DMS153 (cell line): ENCODE results near the gene RASA3.
"Not testable (repeated sequence)": the region's sequence is repeated elsewhere in the genome, so short reads cannot be mapped to it uniquely, and the experiment has no call there.

Source experiments
- DNase-seq: peaks from one replicate; lab custom pipeline; 2025; lab: John Stamatoyannopoulos, UW

RASA3 gene

DNA sequence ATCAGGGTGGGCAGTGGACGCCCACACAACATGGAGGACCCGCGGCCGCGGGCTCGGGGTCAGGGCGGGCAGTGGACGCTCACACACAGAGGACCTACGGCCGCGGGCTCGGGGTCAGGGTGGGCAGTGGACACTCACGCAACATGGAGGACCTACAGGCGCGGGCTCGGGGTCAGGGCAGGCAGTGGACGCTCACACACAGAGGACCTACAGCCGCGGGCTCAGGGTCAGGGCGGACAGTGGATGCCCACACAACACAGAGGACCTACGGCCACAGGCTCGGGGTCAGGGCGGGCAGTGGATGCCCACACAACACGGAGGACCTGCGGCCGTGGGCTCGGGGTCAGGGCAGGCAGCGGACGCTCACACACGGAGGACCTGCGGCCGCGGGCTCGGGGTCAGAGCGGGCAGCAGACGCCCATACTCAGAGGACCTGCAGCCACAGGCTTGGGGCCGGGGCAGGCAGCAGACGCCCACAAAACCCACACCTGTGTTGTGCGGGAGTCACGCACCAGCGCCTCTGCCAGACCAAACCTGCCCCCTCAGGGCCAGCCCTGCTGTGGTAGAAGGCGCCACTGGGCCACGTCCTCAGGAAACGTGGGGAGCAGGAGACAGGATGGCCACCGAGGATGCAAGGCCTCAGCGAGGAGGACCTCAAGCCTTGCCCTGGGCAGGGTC is 131.0 kb downstream of the RASA3 start:
- no peak for DNase-seq

DNA sequence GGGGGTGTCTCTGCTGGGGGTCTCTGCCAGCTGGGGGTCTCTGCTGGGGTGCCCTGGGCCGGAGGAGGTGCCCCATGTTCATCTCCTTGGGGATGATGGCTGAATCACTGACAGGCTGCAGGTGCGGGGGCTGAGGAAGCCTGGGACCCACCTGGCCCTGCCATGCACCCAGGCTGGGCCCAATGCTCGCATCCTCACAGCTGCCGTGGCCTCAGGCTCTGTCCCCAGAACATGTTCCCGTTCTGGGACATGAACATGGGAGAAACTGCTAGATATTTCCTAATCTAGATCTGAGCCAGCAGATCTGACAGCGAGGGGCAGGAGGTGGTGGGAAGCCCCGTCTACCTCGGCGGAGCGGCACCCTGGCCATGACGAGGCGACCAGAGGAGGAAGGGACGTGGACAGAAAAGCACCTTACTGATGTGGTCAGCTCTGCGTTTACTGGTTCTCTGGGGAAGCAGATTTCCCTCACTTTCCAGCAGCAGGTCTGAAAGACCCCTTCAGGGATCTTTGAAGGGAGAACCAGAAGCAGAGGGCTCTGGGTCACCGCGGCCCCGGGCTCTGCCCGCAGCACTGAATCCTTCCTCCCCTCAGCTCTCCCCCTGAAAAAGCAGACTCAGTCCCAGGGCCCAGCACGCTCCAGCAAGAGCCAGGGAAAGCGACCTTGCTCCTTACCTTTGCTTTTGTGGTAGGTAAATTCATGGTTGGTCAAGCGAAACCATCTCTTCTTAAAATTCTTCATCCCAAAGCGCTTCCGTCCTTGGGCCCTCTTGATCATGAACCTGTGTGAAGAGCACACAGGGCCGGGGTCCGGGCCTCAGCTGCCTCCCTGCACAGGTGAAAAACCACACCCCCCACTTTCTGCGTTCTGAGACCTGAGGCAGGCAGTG is 132.0 kb downstream of the RASA3 start:
- no peak for DNase-seq

DNA sequence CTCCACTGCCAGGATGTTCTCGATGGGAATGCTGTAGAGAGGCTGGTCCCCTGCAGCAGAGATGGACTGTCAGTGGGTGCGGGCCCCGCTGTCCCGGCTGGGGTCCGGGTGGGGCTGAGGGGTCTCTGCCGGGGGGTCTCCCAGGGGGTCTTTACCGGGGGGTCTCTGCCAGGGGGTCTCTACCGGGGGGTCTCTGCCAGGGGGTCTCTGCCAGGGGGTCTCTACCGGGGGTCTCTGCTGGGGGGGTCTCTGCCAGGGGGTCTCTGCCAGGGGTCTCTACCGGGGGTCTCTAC is 132.9 kb downstream of the RASA3 start:
- no peak for DNase-seq

DNA sequence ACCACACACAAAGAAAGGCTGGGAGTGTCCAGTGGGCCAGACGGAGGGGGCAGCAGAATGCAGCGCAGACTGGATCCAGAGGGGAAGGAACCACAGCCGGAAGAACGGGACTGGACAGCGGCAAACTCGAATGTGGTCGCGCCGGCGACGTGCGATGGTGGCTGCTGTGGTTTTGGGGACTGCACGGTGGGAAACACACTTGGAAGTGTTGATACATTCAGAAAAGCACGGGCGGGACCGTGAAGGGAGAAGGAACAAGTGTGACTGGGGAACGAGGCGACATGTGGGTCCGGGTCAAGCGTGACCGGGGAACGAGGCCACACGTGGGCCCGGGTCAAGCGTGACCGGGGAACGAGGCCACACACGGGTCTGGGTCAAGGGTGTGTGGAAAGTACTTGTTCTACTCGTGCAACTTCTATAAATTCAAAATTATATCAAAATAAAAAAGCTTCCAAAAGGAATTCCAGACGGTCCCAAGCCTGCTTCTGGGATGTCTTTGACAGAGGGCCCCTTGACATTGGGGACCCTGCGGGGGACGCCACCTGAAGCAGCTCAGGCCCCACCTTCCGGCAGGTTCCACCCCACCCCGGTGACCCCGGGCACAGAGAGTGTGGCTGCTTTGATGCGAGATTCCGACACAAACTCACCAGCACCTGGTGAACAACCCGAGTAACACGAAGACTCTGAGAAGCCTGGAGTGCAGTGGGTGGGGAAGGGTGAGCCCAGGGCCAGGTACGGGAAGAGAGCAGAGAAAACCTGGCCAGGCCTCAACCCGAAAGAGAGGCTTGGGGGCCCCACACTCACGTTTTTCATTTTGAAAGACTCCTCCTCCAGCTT is 133.4 kb downstream of the RASA3 start:
- no peak for DNase-seq

DNA sequence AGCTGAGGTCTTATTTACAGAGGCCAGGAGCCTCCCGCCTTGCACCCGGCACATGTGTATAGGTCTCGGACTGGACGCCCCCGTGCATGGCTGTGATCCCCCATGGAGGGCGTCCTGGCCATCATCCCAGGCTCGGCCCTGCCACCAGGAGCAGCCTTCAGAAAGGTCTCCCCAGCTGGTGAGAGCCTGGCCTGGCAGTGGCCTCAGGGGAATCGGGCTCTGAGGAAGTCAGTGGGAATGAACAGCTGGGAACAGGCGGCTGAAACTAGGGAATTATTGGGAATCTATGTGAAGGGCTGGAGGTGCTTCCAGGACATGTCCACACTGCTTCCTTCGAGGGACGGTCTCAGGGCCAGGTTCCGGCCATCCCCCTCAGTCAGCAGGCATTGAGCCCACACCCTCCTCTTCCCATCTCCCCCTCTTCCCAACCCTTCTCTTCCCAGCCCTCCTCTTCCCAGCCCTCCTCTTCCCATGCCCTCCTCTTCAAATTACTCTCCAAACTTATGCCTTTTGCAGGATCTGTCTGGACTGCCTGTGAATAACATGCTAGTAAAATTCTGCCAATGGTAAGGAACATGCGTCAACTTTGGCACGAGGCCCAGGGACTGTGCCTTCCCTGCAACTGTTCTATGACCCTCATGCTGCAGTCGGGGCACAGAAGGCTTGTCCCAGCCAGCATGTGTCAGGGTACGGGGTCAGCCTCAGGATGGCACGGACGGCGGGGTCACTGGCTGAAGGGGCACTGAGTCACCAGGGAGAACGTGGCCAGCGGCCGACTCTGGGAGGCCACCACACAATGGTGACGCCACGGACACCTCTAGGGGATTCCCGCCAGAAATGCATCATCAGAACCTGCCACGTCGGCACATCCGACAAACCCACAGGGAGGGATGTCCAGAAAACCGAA is 134.3 kb downstream of the RASA3 start:
- DNase-seq, result no peak

DNA sequence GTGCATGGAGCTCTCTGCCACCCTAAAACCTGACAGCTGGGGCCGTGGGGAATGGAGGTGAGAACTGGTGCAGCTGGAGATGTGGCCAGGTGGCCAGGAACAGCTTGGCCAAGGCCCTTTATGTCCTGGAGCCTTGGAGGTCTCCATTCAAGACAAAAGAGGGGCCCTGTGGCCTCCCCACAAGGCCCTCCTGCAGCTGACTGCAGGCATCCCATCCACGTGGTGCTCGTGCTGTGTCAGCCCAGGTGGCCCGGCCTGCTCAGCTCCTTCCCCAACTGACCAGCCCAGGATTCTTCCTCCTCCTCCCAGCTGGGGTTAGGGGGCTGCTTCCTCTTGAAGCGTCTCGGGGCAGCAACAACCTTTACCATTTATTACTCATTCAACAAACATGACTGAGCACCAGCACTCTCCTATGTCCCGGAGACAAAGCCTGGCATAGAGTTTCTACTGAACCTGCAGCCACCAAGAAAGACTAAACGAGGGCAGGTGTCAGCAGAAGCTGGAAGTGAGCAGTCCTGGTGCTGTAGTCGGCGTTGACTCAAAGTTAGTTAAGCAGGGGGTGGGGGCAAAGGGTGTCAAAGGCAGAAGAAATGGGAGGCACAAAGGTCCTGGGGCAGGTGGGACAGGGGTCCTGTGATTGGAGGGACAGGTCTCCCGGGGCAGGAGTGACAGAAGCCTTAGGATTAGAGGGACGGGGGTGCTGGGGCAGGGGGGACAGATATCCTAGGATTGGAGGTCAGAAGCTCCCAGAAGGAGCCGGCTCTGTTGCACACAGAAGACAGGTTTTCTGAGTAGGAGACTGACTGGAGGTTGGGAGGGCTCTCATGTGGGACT is 135.3 kb downstream of the RASA3 start:
- DNase-seq, result no peak

DNA sequence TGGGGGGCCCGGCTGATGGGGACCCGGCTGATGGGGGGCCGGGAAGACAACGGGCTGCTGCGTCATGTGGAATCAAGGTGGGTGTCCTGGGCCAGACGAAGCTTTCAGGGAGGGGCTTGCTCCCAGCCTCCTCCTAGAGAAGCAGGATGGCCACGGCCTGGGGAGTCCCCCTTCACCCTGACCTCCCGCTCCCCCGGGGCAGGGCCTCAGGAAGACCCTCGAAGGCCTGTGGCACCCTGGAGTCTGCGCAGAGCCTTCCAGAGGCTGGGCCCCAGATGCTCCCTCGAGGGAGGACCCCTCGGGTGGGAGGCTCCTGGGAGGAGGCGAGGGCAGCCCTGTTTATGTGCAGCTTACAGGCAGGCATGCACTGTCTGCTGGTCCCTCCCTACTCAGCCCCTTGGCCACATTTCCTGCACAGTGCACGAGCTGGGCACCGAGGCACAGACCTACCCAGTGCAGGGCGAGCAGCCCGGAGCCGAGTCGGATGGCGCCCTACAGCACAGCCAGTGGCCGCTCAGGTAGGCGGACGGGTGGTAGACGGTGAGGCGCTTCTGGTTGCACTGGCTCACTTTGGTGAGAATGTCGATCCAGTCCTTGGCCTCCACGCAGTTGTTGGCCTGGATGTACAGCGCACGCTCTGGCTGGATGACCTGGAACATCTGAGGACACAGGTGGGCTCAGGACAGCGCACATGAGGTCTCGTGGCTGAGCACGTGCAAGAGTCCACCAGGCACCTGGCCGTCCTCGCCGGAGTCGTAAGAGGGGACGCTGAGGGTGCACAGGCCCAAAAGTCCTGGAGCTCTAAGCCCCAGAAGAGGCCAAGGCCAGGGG is 136.1 kb downstream of the RASA3 start:
- no peak for DNase-seq

DNA sequence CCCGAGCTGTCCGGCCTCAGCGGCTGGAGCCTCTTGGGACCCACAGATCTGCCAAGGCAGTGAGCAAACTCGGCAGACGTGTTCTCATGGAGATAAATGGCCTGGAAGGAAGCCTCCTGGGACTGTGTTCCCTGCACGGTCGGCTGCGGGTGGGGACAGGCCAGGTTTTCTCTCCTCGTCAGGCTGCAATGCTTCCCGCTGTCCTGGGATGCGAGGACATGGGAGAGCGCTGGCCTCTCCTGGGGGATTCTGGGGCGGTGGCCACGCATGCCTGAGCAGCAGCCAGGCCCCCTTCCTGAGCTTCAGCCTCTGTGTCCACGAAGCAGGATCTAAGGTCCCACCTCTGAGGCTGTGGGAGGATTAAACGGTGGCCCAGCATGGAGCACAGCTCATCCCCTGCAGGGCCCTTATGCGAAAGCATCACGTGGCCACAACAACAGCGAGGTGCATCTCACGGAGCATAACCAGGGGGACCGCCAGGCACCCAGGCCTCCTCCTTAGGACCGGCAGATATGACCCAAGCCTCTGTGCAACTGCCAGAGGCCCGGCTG is 137.3 kb downstream of the RASA3 start:
- DNase-seq, result no peak

DNA sequence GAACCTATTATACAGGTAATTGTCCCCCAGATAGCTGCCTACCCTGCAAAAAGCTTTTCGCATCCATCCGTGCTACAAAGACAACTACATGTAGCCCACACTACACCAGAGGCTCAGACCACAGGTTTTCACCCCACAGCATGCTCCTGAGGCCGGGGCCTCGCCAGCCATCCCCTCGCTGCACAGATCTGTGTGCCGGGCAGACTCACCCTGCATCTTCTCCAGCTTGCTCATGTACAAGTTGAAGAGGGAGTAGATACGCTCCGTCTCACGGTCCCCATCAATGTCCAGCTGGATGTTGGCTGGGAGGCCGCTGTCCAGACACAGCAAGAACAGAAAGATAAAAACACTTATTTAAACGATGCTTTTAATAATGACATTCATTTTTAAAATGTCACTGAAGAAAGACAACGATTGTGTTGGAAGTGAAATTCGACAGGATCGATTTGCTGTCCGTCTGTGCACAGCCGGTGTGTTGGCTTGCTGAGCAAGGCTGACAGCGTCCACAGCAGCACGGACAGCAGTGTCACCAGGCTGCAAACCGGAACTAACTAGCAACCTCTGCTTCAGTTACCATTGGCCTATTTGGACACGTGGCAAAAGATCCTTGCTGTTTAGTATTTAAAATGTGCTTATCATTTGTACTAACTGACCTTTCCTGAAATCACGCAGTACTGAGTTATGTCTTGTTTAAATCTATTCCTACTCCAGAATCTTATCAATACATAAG is 140.0 kb downstream of the RASA3 start:
- no peak for DNase-seq

DNA sequence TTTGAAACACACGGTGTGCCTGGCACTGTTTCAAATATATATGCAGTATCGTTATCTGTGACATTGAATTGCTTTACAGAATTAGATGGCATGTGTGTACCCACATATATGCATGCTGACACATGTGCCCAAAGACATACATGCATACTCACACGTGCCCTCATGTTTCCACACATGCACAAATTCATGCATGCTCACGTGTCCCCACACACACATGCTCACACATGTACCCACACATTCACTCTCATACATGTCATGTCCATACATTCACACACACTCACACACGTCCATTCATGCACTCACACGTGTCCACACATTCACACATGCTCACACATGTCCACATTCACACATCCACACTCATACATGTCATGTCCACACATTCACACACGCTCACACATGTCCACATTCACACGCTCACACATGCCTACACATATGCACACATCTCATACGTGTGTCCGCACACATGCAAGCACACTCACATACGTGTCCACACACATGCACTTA is 140.7 kb downstream of the RASA3 start:
- no peak for DNase-seq

DNA sequence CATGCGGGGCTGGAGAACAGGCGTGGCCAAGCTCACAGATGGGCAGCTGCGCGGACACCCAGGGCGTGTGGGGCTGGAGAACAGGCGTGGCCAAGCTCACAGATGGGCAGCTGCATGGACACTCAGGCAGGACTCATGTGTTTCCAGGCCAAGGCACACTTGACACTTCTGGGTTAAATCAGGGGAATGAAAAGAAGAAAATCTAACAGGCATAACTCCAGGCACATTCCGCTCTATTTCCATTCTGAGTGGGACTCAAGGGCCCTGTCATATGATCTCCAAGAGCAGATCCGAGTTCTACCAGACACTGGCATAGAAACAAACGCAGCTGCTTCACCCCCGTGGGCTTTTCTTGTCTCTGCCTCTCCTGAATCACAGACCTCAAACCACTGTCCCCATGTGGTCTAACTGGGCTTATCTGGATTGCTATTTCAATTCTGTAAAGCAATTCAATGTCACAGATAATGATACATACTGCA is 141.2 kb downstream of the RASA3 start:
- DNase-seq, result no peak

DNA sequence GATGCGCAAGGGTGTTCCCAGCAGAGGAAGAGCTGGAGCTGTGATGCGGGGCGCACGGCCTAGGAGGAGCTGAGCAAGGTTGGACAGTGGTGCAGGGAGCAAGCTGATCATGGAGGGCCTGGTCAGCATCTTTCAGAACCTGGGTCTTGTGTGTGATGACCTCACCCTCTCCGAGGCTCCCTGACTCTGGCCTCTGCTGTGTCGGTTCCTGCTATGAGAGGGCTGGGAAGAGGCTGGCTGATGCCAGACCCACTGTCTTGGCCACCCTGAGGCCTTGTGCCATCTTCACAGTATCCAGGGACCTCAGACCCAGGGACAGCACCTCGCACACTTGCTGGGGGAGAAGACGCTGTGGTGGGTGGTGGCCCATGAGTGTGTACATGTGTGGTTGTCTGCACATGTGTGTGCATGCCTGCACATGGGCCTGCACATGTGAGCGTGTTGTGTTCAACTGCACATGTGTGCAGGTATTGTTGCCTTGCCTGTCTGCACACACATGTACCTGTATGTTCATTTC is 142.0 kb downstream of the RASA3 start:
- DNase-seq, result no peak

DNA sequence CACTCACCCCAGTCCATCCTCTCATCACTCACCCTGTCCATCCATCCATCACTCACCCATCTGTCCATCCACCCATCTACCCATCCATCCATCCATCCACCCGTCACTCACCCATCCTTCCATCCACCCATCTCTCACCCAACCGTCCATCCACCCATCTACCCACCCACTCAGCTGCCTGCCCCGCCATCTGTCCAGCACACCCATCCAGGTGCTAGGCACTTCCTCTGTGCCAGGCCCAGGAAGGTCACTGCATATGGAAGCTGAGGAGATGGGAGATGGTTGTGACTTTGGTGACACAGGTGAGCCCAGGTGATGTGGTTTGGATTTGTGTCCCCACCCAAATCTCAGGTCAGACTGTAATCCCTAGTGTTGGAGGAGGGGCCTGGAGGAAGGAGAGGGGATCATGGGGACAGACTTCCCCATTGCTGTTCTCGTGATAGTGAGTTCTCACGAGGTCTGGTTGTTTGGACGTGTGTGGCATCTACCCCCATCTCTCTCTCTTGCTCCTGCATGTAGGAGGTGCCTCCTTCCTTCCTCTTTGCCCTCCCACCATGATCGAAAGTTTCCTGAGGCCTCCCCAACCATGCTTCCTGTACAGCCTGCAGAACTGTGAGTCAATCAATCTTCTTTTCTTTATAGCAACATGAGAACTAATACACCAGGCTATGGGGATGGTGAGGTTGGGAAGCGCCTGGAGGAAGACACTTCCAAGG is 142.7 kb downstream of the RASA3 start:
- DNase-seq, result no peak

DNA sequence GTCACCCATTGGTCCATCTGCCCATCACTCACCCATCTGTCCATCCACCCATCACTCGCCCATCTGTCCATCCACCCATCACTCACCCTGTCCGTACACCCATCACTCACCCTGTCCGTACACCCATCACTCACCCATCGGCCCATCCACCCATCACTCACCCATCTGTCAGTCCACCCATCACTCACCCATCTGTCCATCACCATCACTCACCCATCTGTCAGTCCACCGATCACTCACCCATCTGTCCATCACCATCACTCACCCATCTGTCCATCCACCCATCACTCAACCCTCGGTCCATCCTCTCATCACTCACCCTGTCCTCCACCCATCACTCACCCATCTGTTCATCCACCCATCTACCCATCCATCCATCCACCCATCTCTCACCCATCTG is 143.6 kb downstream of the RASA3 start:
- DNase-seq, result not testable (repeated sequence)

DNA sequence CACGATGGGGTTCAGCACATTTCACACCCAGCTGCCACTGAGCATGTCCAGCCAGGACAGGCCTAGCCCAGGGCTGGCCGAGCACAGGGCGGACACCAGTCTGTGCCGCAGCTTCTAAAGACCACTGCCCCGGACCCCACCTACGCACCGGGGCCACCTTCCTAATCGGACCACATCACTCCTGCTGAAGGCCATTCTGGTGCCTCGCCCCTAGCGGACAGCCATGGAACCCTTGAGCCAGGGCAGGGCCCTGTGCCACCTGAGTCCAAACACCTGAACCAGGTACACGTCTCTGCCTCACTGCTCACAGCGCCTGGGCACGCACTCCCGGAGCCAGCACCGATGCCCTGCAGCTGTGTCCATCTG is 150.1 kb downstream of the RASA3 start:
- DNase-seq, result no peak

DNA sequence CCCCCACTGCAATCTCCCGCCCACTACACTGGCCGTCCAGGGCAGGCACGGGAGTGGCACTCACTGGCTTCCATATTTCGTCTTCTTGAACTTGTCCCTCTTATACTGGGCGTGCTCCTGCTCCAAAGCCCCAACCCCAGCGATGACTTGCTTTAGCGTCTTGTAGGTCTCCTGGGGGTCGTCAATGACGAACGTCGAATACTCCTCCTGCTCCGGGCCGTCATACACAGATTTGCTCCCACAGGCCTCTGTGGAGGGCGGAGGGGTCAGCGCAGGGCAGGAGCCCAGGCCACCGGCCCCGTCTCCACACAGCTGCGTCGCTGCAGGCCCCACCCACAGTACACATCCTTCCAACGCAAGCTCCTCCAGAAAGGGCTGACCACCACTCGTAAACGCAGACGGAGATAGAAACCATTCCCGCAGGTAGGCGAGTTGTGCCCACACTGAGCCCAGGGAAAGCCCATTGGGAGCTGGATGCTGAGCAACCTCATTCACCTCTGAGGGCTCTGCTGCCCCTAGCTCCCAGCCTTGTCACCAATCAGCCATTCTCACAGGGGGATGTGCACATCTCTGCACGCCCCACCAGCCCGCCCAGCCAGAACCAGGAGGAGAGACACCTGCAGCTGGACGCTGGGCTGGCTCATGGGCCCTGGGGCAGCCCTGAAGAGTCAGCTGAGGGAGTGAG is 150.7 kb downstream of the RASA3 start:
- DNase-seq, result no peak

DNA sequence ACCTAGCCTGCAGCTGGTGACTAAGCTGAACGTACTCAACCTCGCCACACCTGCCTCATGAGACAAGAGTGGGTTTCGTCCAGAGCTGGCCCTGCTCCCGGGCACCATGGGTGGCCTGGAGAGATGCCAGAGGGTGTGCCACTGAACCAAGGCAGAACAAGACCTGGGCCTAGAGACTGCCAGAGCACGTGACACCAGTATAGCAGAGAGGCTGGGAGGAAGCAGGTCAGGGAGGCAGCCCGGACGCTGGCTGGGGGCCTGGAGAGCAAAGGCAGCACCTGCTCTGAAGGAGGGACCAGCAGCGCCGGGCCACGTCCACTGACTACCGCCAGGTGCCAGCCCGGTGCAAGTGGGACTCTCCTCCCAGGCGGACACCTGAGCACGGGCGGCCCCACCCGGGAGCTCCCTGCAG is 151.2 kb downstream of the RASA3 start:
- peak; percentile 98 for DNase-seq
